Ovary (tissue), 9 donors: Measurements from ENCODE around the gene NEK1. TPM values are rescaled to one million over a fixed set of nuclear protein-coding genes. Genes with fewer than 3 reads are reported as not detected.

Experiments
- DNase-seq, 5 donors: peaks; one replicate each; pipeline ENCODE4 v3.0.0-alpha.2; 2019 to 2020
- H3K27ac ChIP-seq, 2 donors: fragments of 200-600 bp; one replicate each; pipeline versions ENCODE4 v1.5.1 to v1.8.0; 2019 to 2022
- H3K27me3 ChIP-seq: fragments of 200-600 bp; one replicate; pipeline ENCODE4 v1.8.0; 2022
- H3K36me3 ChIP-seq: fragments of 200-600 bp; sonication (generic); one replicate; pipeline ENCODE4 v1.5.1; 2019
- H3K4me1 ChIP-seq: one replicate; pipeline ENCODE4 v1.8.1; 2013; ENCODE audit warnings: mild to moderate bottlenecking, moderate library complexity; ENCODE audit not compliant: insufficient read depth
- H3K4me3 ChIP-seq: fragments of 200-600 bp; sonication (generic); one replicate; pipeline ENCODE4 v1.5.1; 2017
- H3K9me3 ChIP-seq, 2 donors: fragments of 200-600 bp in 1 of 2; sonication (generic) in 1 of 2; one replicate each; pipeline versions ENCODE4 v1.5.1 to v1.8.1; 2013 to 2019; ENCODE audit warnings: mild to moderate bottlenecking in 1 of 2, moderate library complexity in 1 of 2
- EP300 ChIP-seq: sonication (generic); formaldehyde crosslinking; IDR thresholded peaks from one replicate; pipeline ENCODE4 v1.6.1; 2017; ENCODE audit warnings: antibody characterized with exemption
- POLR2A ChIP-seq: fragments of 450-650 bp; IDR thresholded peaks from one replicate; pipeline ENCODE4 v1.6.1; 2017; ENCODE audit warnings: antibody characterized with exemption, mild to moderate bottlenecking, moderate library complexity
- WGBS, 3 donors: extraction: QIAGEN DNeasy Blood & Tissue Kit in 1 of 3; methylation state at CpG; one replicate each; pipeline versions ENCODE4 v1.1.5 to v1.1.7; 2013 to 2017; 5-methylcytosine and 5-hydroxymethylcytosine counted together
- intact Hi-C, 4 donors: fragments of 100-400 bp; cut with DNase I; formaldehyde crosslinking; loops; one replicate each; pipeline versions ENCODE4 v1.11.0 to v1.15.1; 2022 to 2023
- polyA plus RNA-seq, 2 donors: library from polyadenylated mRNA; stranded (reverse); fragments of 200-250 nt in 1 of 2; fragments of 350-450 nt in 1 of 2; fragmentation: Illumina TruSeq in 1 of 2; extraction: RNeasy Lipid Tissue Mini Kit (QIAGEN cat#74804) in 1 of 2; gene quantifications; one replicate each; pipeline ENCODE4 v1.2.3, GENCODE V29; 2013 to 2014
- total RNA-seq, 7 donors: library from RNA; depleted of rRNA in 2 of 7; stranded (reverse); fragments of >200 nt in 2 of 7; fragmentation: NEBNext Ultra II Directional in 3 of 7; extraction: Animal tissue kit (Norgen Biotek cat#: 25700) in 3 of 7; gene quantifications; one replicate each; pipeline versions ENCODE4 v1.1.0 to v1.2.4, GENCODE V29; 2016 to 2023
- TF ChIP-seq, protein P1 (sequence below), 3 donors: fragments of 450-650 bp in 2 of 3; fragments of 200-600 bp in 1 of 3; IDR thresholded peaks; one replicate each; pipeline versions ENCODE4 v1.5.1 to v1.8.0; 2016 to 2022; ENCODE audit warnings: antibody characterized with exemption in 3 of 3, mild to moderate bottlenecking in 1 of 3
- donor health status: DM: no; HTN: no; CAD: no; lungs with moderate emphysema.
- donor health status: DM: no; HTN: no; CAD: no.
- donor health status: Bipolar disorder and iron deficiency.
- donor health status: DM: yes; HTN: yes; CAD: no.
- donor health status: DM: no; HTN: no; CAD: no.
- donor health status: DM: yes; HTN: yes; CAD: no.

The NEK1 gene
- total and polyA plus RNA-seq, 9 donors, result 8.7 to 29.5 (median 22.0) TPM

DNA sequence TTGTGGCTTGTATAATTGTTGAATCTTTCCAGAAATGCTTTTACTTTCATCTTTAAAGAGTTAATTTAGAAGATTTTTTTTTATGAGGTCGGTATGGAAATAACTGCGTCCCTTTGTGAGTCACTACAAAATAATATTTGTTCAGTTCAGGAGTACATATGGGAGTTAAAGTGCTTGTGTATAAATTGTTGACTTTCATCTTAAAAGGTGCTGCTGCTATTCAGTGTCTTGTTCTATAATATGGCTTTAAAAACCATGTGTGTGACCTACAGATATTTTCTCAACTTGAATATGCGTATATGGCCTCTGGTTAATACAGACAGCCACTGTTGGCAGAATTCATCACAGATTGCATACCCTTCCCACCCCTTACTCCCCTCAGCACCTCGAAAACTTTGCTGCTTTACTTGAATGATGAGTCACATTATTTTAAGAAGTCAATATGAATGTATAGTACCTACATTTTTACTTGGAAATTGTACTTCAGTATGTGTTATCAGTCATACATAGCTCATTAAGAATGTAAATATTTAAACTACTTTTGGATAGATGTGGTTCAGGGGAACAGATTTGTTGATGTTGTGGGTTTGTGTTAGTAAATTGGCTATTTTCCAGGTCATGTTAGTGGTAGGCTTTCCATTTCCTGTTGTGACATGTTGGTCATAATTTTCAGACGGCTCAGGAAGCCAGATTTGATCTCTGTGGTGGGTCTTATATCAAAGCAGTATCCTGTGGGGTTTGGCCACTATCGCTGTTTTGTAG is 9.5 kb upstream of the NEK1 start:
- H3K27me3 ChIP-seq, result no peaks in the 10 kb centered on the region
- H3K4me3 ChIP-seq, result peak overlapping the region; percentile 85
- peaks cover 2% of the 10 kb centered on the region for H3K4me1 ChIP-seq
- H3K27ac ChIP-seq, result no peak overlapping the region
- TF ChIP-seq, protein P1, sequence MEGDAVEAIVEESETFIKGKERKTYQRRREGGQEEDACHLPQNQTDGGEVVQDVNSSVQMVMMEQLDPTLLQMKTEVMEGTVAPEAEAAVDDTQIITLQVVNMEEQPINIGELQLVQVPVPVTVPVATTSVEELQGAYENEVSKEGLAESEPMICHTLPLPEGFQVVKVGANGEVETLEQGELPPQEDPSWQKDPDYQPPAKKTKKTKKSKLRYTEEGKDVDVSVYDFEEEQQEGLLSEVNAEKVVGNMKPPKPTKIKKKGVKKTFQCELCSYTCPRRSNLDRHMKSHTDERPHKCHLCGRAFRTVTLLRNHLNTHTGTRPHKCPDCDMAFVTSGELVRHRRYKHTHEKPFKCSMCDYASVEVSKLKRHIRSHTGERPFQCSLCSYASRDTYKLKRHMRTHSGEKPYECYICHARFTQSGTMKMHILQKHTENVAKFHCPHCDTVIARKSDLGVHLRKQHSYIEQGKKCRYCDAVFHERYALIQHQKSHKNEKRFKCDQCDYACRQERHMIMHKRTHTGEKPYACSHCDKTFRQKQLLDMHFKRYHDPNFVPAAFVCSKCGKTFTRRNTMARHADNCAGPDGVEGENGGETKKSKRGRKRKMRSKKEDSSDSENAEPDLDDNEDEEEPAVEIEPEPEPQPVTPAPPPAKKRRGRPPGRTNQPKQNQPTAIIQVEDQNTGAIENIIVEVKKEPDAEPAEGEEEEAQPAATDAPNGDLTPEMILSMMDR (IDR thresholded peaks at IDR 0.05), result no peak
- TF ChIP-seq EP300 (no peak), POLR2A (no peak)
- intact Hi-C loops, result no loop called here
- no peak for DNase-seq
- 4 to 6% (median 6%) methylated on average over 6 of the region's 6 CpGs for WGBS, 3 donors
- no peaks in the 10 kb centered on the region for H3K36me3 ChIP-seq
- H3K9me3 ChIP-seq, result no peaks in the 10 kb centered on the region

GRCh38 chr4:169620880-169621248 is 8.5 kb upstream of the NEK1 start:
- peak overlapping the region; percentile 85 for H3K4me3 ChIP-seq
- no peaks in the 10 kb centered on the region for H3K9me3 ChIP-seq
- TF ChIP-seq EP300 (no peak), POLR2A (no peak)
- TF ChIP-seq, protein P1 (IDR thresholded peaks at IDR 0.05), result no peak
- no peaks in the 10 kb centered on the region for H3K36me3 ChIP-seq
- peak overlapping the region; percentile 76 to 87 for H3K27ac ChIP-seq
- H3K4me1 ChIP-seq, result peaks cover 2% of the 10 kb centered on the region
- peak in 3 of 5 donors; percentile 17 to 42 (median 30) for DNase-seq
- WGBS, 3 donors, result 0 to 1% (median 1%) methylated on average over 14 of the region's 14 CpGs
- intact Hi-C loops, result no loop called here
- H3K27me3 ChIP-seq, result no peaks in the 10 kb centered on the region

DNA sequence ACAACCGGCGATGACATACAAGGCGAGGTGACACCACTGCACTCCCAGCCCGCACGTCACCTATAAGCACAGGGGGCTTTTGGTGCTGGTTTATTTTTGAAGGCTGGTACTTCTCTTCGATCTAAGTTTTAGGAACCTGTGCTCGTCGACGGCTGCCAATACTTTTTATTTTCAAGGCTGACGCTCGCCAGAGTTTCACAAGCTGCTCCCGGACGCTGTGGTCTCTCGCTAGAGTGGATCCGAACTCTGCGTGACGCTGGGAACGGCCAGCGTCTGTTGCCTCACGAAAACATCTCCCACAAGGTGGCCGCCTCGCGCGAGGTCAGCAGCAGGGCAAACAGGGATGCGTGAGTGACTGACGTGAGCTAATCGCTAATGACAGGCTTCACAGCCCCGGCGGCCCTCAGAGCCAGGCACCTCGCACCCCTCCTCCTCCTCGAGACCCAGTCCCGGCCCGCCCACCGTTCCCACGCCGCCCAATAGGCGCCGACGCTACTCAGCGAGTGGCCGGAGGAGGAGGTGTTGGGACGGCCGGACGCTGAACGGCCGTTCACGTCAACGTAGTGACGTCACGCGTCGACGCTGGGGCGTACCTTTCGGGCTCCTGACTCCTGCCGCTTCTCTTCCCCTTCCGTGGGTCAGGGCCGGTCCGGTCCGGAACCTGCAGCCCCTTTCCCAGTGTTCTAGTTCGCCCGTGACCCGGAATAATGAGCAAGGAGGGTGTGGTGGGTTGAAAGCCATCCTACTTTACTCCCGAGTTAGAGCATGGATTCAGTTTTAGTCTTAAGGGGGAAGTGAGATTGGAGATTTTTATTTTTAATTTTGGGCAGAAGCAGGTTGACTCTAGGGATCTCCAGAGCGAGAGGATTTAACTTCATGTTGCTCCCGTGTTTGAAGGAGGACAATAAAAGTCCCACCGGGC is 7.8 kb upstream of the NEK1 start, which contains the start of gene CLCN3:
TSS of gene CLCN3 (plus strand) at position 621 of the 922 bp plus-strand sequence. CDS start 15,351 bp downstream, outside the sequence.
- peaks cover 2% of the 10 kb centered on the region for H3K4me1 ChIP-seq
- no peak for TF ChIP-seq EP300
- TF ChIP-seq POLR2A, result peak; percentile 98
- TF ChIP-seq, protein P1 (IDR thresholded peaks at IDR 0.05), result peak in 2 of 3 donors; percentile 63 to 67
- H3K27ac ChIP-seq, result peak within 1 kb of the TSS; percentile 76 to 87
- 0 to 1% (median 1%) methylated on average over 40 to 67 of the region's 67 CpGs for WGBS, 3 donors
- no peaks in the 10 kb centered on the region for H3K9me3 ChIP-seq
- peak; percentile 97 to 99 (median 98) for DNase-seq
- no peaks in the 10 kb centered on the region for H3K36me3 ChIP-seq
- intact Hi-C loops, result loop anchor here in 1 of 4 donors (5.0 kb wide), 1 partner anchor 37 kb away; no protein-coding TSS in a partner anchor
- H3K27me3 ChIP-seq, result no peaks in the 10 kb centered on the region
- peak within 1 kb of the TSS; percentile 85 for H3K4me3 ChIP-seq

GRCh38 chr4:169619518-169619957 is 7.2 kb upstream of the NEK1 start:
- Histone ChIP-seq H3K27me3 (no peaks in the 10 kb centered on the region), H3K4me3 (peak overlapping the region; percentile 85), H3K27ac (peak overlapping the region; percentile 76 to 87), H3K4me1 (peaks cover 2% of the 10 kb centered on the region), H3K9me3 (no peaks in the 10 kb centered on the region), H3K36me3 (no peaks in the 10 kb centered on the region)
- 0 to 1% (median 1%) methylated on average over 12 of the region's 12 CpGs for WGBS, 3 donors
- DNase-seq, result peak in 3 of 5 donors; percentile 17 to 39 (median 30)
- intact Hi-C loops, result loop anchor here in 1 of 4 donors (5.0 kb wide), 1 partner anchor 38 kb away; no protein-coding TSS in a partner anchor
- no peak for TF ChIP-seq EP300
- TF ChIP-seq, protein P1 (IDR thresholded peaks at IDR 0.05), result peak in 2 of 3 donors; percentile 45 to 47
